CD4-positive, alpha-beta T cell (primary cell): ENCODE data around the gene NGF. TPM values are rescaled to one million over a fixed set of nuclear protein-coding genes. Genes with fewer than 3 reads are reported as not detected.

Experiments
- ATAC-seq: fragments of 200-7000 bp; cut with Tn5 transposase; one replicate; pipeline ENCODE4 v1.10.0; 2022; ENCODE audit warnings: mild to moderate bottlenecking; ENCODE audit not compliant: poor library complexity
- CTCF ChIA-PET: fragments of 350-600 bp; sonication (Branson Sonifier 250); formaldehyde crosslinking; loops from one replicate; lab custom pipeline; 2021; ENCODE audit warnings: antibody characterized with exemption, inconsistent platforms; lab: Charles Lee
- POLR2A ChIA-PET: fragments of 350-600 bp; sonication (Branson Sonifier 250); formaldehyde crosslinking; loops from one replicate; lab custom pipeline; 2021; ENCODE audit warnings: antibody characterized with exemption, inconsistent platforms; lab: Charles Lee
- DNase-seq, 14 experiments: peaks; one replicate each; pipeline ENCODE4 v3.0.0-alpha.2; 2013 to 2020; ENCODE audit warnings: mixed read lengths in 2 of 14
- H3K27ac ChIP-seq, 2 donors: one replicate each; pipeline versions ENCODE4 v1.5.1 to v1.7.0; 2013; ENCODE audit warnings: low read length in 2 of 2, low read depth in 1 of 2, mild to moderate bottlenecking in 1 of 2
- H3K27me3 ChIP-seq, 2 experiments: 1 replicate in 1 of 2; 2 replicates in 1 of 2; pipeline versions ENCODE4 v1.6.1 to v1.7.0; 2013; ENCODE audit warnings: low read length in 2 of 2, control low read depth in 1 of 2, mild to moderate bottlenecking in 1 of 2, moderate library complexity in 1 of 2; ENCODE audit not compliant: insufficient read depth in 2 of 2, control insufficient read depth in 1 of 2
- H3K36me3 ChIP-seq: one replicate; pipeline ENCODE4 v1.6.1; 2013; ENCODE audit warnings: low read length, control low read depth; ENCODE audit not compliant: insufficient read depth
- H3K4me1 ChIP-seq: one replicate; pipeline ENCODE4 v1.6.1; 2013; ENCODE audit warnings: low read length, control low read depth; ENCODE audit not compliant: insufficient read depth
- H3K4me3 ChIP-seq: one replicate; pipeline ENCODE4 v1.5.1; 2013; ENCODE audit warnings: mild to moderate bottlenecking, low read length, moderate library complexity
- H3K9me3 ChIP-seq, 2 experiments: 1 replicate in 1 of 2; 2 replicates in 1 of 2; pipeline versions ENCODE4 v1.6.1 to v1.7.0; 2013; ENCODE audit warnings: low read length in 2 of 2, mild to moderate bottlenecking in 2 of 2, control low read depth in 1 of 2, moderate library complexity in 1 of 2; ENCODE audit not compliant: control insufficient read depth in 1 of 2, insufficient read depth in 1 of 2
- H3K27ac Mint-ChIP-seq: one replicate; pipeline ENCODE4 v1.8.0; 2020; ENCODE audit warnings: mixed read lengths
- H3K27me3 Mint-ChIP-seq: one replicate; pipeline ENCODE4 v1.8.0; 2021; ENCODE audit warnings: mixed read lengths
- H3K36me3 Mint-ChIP-seq: one replicate; pipeline ENCODE4 v1.8.0; 2021; ENCODE audit warnings: low read depth, mixed read lengths
- H3K4me1 Mint-ChIP-seq: one replicate; pipeline ENCODE4 v1.8.0; 2021; ENCODE audit warnings: low read depth, mixed read lengths
- H3K4me3 Mint-ChIP-seq: one replicate; pipeline ENCODE4 v1.8.0; 2020; ENCODE audit warnings: mild to moderate bottlenecking, mixed read lengths
- H3K9me3 Mint-ChIP-seq: one replicate; pipeline ENCODE4 v1.8.0; 2020; ENCODE audit warnings: mixed read lengths
- intact Hi-C, 2 experiments: fragments of 100-400 bp; cut with DNase I in 1 of 2; cut with micrococcal nuclease in 1 of 2; formaldehyde crosslinking; loops; one replicate each; pipeline versions ENCODE4 v1.15.1 to v1.9.0; 2023 to 2025; cut with DNase I, micrococcal nuclease
- total RNA-seq, 174 experiments: library from RNA in 2 of 174; stranded (reverse) in 2 of 174; gene quantifications; one replicate each; pipeline ENCODE4 v1.2.3 and lab custom pipeline; 2021 to 2026
- TF ChIP-seq, protein P1 (sequence below): fragments of 200-600 bp; IDR thresholded peaks from one replicate; pipeline ENCODE4 v1.8.0; 2022; ENCODE audit warnings: antibody characterized with exemption, mild to moderate bottlenecking

Gene NGF
- total RNA-seq, 2 experiments from 2014 or later: not detected

DNA sequence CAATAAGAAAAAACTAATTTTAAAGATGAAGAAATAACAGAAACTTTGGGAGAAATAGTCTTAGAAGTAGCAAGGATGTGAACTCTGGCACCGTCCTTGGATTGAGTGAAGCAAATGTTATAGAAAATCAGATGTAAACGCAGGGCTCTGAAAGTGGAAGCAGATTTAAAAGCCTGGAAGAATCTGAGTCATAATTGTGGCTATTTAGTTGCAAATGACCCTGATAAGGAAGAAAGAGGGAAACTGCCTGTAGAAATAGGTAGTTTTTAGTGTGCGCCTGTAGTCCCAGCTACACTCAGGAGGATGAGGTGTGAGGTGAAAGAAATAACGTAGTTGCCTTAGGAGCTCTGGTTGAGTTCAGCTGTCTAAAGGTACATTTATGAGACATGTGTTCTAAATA is 101.0 kb downstream of the NGF start:
- ATAC-seq (no peak), DNase-seq (no peak)
- H3K4me1 ChIP-seq: no peaks in the 10 kb centered on the region
- no peaks in the 10 kb centered on the region for H3K36me3 ChIP-seq
- Mint-ChIP-seq H3K4me3 (no peak overlapping the region), H3K9me3 (no peaks in the 10 kb centered on the region), H3K27ac (no peak overlapping the region), H3K4me1 (no peaks in the 10 kb centered on the region), H3K27me3 (peaks cover 18% of the 10 kb centered on the region), H3K36me3 (no peaks in the 10 kb centered on the region)
- H3K4me3 ChIP-seq: no peak overlapping the region
- no peak overlapping the region for H3K27ac ChIP-seq
- H3K27me3 ChIP-seq: no peaks in the 10 kb centered on the region
- POLR2A ChIA-PET: no interaction called here
- intact Hi-C loops: no loop called here
- CTCF ChIA-PET: no interaction called here
- TF ChIP-seq, protein P1, sequence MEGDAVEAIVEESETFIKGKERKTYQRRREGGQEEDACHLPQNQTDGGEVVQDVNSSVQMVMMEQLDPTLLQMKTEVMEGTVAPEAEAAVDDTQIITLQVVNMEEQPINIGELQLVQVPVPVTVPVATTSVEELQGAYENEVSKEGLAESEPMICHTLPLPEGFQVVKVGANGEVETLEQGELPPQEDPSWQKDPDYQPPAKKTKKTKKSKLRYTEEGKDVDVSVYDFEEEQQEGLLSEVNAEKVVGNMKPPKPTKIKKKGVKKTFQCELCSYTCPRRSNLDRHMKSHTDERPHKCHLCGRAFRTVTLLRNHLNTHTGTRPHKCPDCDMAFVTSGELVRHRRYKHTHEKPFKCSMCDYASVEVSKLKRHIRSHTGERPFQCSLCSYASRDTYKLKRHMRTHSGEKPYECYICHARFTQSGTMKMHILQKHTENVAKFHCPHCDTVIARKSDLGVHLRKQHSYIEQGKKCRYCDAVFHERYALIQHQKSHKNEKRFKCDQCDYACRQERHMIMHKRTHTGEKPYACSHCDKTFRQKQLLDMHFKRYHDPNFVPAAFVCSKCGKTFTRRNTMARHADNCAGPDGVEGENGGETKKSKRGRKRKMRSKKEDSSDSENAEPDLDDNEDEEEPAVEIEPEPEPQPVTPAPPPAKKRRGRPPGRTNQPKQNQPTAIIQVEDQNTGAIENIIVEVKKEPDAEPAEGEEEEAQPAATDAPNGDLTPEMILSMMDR: no peak
- H3K9me3 ChIP-seq: no peaks in the 10 kb centered on the region

Other genes with a start within 250 kb of the NGF start
- gene TSPAN2, start 248.7 kb downstream of the NGF start, total RNA-seq: 1 to 10 TPM in 1 of 2 experiments, under 1 TPM in 1; 0.95 to 1.6 TPM